ENCODE measurements around the gene RIOX2.

The RIOX2 gene

DNA sequence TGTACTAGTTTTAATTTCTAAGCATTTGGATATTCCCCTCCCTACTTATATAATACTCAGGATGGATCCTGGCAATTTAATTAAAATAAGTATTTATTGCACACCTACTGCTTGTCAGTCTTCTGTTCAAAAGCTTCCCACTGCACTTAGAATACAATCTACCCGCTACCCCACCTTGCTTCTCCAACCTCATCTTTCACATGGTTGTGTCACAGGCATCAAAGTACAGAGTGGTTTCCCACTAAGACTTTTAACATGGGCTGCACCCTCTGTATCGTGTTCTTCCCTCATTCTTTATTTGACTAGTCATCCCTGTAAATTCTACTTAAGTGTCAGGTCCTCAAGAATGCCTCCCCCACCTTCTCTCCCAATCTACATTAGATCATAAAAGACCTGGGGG, 35.0 kb downstream of the RIOX2 start:
- Histone ChIP-seq H3K18ac (ENCODE audit: low read length) (no peak overlapping the region), H2AK5ac (ENCODE audit: low read length) (no peak overlapping the region), H2BK12ac (ENCODE audit: low read length) (no peak overlapping the region), H4K91ac (ENCODE audit: low read depth, low read length) (no peak overlapping the region), H4K12ac (ENCODE audit: low read depth, low read length) (no peak overlapping the region), H3K79me2 (ENCODE audit: control insufficient read depth, insufficient read depth, low read length, poor library complexity) (no peaks in the 10 kb centered on the region), H3K27ac (ENCODE audit: low read depth, low read length) (no peak overlapping the region), H3K4me2 (ENCODE audit: low read length) (no peak overlapping the region), H2AFZ (ENCODE audit: insufficient read depth, low read length, poor library complexity) (no peak overlapping the region), H3K79me1 (ENCODE audit: low read length) (no peaks in the 10 kb centered on the region), H3K27me3 (ENCODE audit: insufficient read depth, low read length) (no peaks in the 10 kb centered on the region), H3K9ac (ENCODE audit: low read length) (no peak overlapping the region), H2BK5ac (ENCODE audit: low read depth, low read length, poor library complexity) (no peak overlapping the region), H4K8ac (ENCODE audit: low read depth, low read length) (no peak overlapping the region), H3K9me3 (ENCODE audit: insufficient read depth, low read depth, low read length) (no peaks in the 10 kb centered on the region), H3K4ac (ENCODE audit: low read depth, low read length) (no peak overlapping the region), H3K36me3 (ENCODE audit: control insufficient read depth in 1 of 2, insufficient read depth in 2 of 2, low read length in 2 of 2) (peaks cover 0 to 2% of the 10 kb centered on the region in 2 experiments), H3K4me1 (ENCODE audit: control insufficient read depth in 1 of 2, insufficient read depth in 2 of 2, low read length in 2 of 2) (no peaks in the 10 kb centered on the region), H2BK120ac (ENCODE audit: insufficient read depth, low read length, poor library complexity) (no peak overlapping the region), H3K23ac (ENCODE audit: low read length) (no peak overlapping the region), H3K4me3 (ENCODE audit: low read depth, low read length) (no peak overlapping the region), H3K14ac (ENCODE audit: low read length) (no peak overlapping the region)
- no peak for DNase-seq
- no CpG with 5 or more reads among the region's 2 CpGs for WGBS (ENCODE audit: extremely low coverage, insufficient coverage, insufficient read length)

DNA sequence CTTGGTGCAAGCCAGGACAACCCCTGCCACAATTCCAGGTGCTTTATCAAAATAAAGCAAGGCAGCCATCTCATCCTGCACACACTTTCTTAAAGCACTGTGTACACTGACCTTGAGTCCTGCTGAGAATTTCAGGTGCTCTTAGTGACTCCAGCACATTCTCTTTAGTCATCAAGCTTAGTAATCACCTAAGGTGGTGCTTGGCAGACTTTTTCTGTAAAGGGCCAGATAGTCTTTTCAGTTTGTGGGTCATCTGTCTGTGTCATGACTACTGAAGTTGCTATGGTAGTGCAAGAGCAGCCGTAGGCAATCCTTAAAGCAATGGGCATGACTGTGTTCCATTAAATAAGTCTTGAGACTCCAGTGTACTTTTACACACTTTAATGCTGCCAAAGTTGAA, 36.4 kb downstream of the RIOX2 start:
- no peaks in the 10 kb centered on the region for H3K79me2 ChIP-seq (ENCODE audit: control insufficient read depth, insufficient read depth, low read length, poor library complexity)
- H2BK5ac ChIP-seq (ENCODE audit: low read depth, low read length, poor library complexity), result no peak overlapping the region
- no peak overlapping the region for H3K9ac ChIP-seq (ENCODE audit: low read length)
- no peak overlapping the region for H3K18ac ChIP-seq (ENCODE audit: low read length)
- no peaks in the 10 kb centered on the region for H3K4me1 ChIP-seq (ENCODE audit: control insufficient read depth in 1 of 2, insufficient read depth in 2 of 2, low read length in 2 of 2)
- H3K4ac ChIP-seq (ENCODE audit: low read depth, low read length), result no peak overlapping the region
- DNase-seq, result no peak
- no peak overlapping the region for H4K12ac ChIP-seq (ENCODE audit: low read depth, low read length)
- H2AFZ ChIP-seq (ENCODE audit: insufficient read depth, low read length, poor library complexity), result no peak overlapping the region
- H3K36me3 ChIP-seq (ENCODE audit: control insufficient read depth in 1 of 2, insufficient read depth in 2 of 2, low read length in 2 of 2), result peaks cover 0 to 2% of the 10 kb centered on the region in 2 experiments
- no peaks in the 10 kb centered on the region for H3K27me3 ChIP-seq (ENCODE audit: insufficient read depth, low read length)
- H2BK120ac ChIP-seq (ENCODE audit: insufficient read depth, low read length, poor library complexity), result no peak overlapping the region
- H4K91ac ChIP-seq (ENCODE audit: low read depth, low read length), result no peak overlapping the region
- H3K4me3 ChIP-seq (ENCODE audit: low read depth, low read length), result no peak overlapping the region
- no peak overlapping the region for H2BK12ac ChIP-seq (ENCODE audit: low read length)
- H3K4me2 ChIP-seq (ENCODE audit: low read length), result no peak overlapping the region
- no CpG with 5 or more reads among the region's 1 CpG for WGBS (ENCODE audit: extremely low coverage, insufficient coverage, insufficient read length)
- H3K23ac ChIP-seq (ENCODE audit: low read length), result no peak overlapping the region
- H3K9me3 ChIP-seq (ENCODE audit: insufficient read depth, low read depth, low read length), result no peaks in the 10 kb centered on the region
- no peaks in the 10 kb centered on the region for H3K79me1 ChIP-seq (ENCODE audit: low read length)
- no peak overlapping the region for H4K8ac ChIP-seq (ENCODE audit: low read depth, low read length)
- no peak overlapping the region for H2AK5ac ChIP-seq (ENCODE audit: low read length)
- no peak overlapping the region for H3K27ac ChIP-seq (ENCODE audit: low read depth, low read length)
- no peak overlapping the region for H3K14ac ChIP-seq (ENCODE audit: low read length)

DNA sequence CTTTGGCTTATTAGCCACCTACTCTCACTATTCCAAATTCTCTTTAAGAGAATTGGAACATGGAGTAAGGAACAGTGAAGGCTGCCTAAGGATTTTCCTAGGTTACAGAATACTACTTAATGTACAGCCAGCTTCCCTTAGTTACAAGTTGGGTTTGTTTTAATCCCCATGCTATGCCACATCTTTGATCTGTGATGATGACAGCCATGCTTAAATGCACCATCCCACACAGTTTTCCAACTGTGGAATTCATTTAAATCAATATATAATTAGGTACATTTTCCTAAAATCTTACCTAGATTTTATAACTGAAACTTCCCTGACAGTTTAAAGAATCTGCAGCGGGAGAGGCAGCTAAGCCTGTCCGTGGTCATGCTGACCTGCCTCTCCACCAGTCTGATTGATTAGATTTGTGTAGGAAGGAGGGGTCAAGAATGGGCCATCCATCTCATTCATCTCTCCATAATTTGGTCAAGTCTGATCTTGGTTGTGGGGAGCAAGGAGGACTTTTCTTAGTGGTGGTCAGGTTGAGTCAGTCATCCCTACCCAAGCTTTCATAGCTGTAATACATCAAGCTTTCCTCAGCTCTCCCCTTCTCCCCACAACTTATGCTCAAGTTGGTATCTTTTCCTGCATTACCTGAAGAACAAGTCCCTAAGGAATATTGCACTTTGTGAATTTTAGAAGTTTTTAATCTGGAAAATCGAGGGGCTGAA, 37.1 kb downstream of the RIOX2 start:
- H2BK5ac ChIP-seq (ENCODE audit: low read depth, low read length, poor library complexity), result no peak overlapping the region
- no CpG with 5 or more reads among the region's 3 CpGs for whole genome bisulfite sequencing (ENCODE audit: extremely low coverage, insufficient coverage, insufficient read length)
- H3K79me2 ChIP-seq (ENCODE audit: control insufficient read depth, insufficient read depth, low read length, poor library complexity), result no peaks in the 10 kb centered on the region
- no peak overlapping the region for H4K91ac ChIP-seq (ENCODE audit: low read depth, low read length)
- no peak overlapping the region for H2AFZ ChIP-seq (ENCODE audit: insufficient read depth, low read length, poor library complexity)
- H2BK120ac ChIP-seq (ENCODE audit: insufficient read depth, low read length, poor library complexity), result no peak overlapping the region
- H3K27ac ChIP-seq (ENCODE audit: low read depth, low read length), result no peak overlapping the region
- no peak overlapping the region for H2BK12ac ChIP-seq (ENCODE audit: low read length)
- H3K79me1 ChIP-seq (ENCODE audit: low read length), result no peaks in the 10 kb centered on the region
- no peak overlapping the region for H3K4me3 ChIP-seq (ENCODE audit: low read depth, low read length)
- no peak overlapping the region for H3K4ac ChIP-seq (ENCODE audit: low read depth, low read length)
- H3K9ac ChIP-seq (ENCODE audit: low read length), result no peak overlapping the region
- no peak overlapping the region for H3K4me2 ChIP-seq (ENCODE audit: low read length)
- no peak overlapping the region for H3K18ac ChIP-seq (ENCODE audit: low read length)
- H2AK5ac ChIP-seq (ENCODE audit: low read length), result no peak overlapping the region
- peaks cover 0 to 2% of the 10 kb centered on the region in 2 experiments for H3K36me3 ChIP-seq (ENCODE audit: control insufficient read depth in 1 of 2, insufficient read depth in 2 of 2, low read length in 2 of 2)
- H3K14ac ChIP-seq (ENCODE audit: low read length), result no peak overlapping the region
- no peak overlapping the region for H3K23ac ChIP-seq (ENCODE audit: low read length)
- no peaks in the 10 kb centered on the region for H3K27me3 ChIP-seq (ENCODE audit: insufficient read depth, low read length)
- DNase-seq, result no peak
- no peak overlapping the region for H4K12ac ChIP-seq (ENCODE audit: low read depth, low read length)
- no peaks in the 10 kb centered on the region for H3K9me3 ChIP-seq (ENCODE audit: insufficient read depth, low read depth, low read length)
- H3K4me1 ChIP-seq (ENCODE audit: control insufficient read depth in 1 of 2, insufficient read depth in 2 of 2, low read length in 2 of 2), result no peaks in the 10 kb centered on the region
- H4K8ac ChIP-seq (ENCODE audit: low read depth, low read length), result no peak overlapping the region

DNA sequence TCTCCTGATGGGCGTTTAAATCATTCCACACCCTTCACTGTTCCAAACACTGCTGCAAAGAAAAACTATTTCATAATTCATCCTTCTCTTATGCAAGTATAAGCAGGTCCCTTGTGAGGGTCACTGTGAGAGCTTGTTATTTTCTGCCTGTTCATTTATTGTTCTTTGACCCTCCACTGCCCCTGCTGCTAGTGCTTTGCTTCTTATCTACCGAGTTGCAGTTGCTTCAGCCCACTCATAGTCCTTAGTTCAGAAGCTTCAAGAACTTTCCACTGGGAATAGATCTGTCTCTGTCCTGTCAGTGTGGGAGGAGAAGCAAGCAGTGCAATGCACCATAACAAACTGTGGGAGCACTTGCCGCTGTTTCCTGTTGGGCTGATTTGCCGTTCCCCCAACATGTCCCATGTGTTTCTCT, 39.8 kb downstream of the RIOX2 start:
- Histone ChIP-seq H4K8ac (ENCODE audit: low read depth, low read length) (no peak overlapping the region), H3K4me3 (ENCODE audit: low read depth, low read length) (no peak overlapping the region), H2AFZ (ENCODE audit: insufficient read depth, low read length, poor library complexity) (no peak overlapping the region), H3K27ac (ENCODE audit: low read depth, low read length) (no peak overlapping the region), H3K4ac (ENCODE audit: low read depth, low read length) (no peak overlapping the region), H3K9ac (ENCODE audit: low read length) (no peak overlapping the region), H3K79me1 (ENCODE audit: low read length) (no peaks in the 10 kb centered on the region), H3K9me3 (ENCODE audit: insufficient read depth, low read depth, low read length) (no peaks in the 10 kb centered on the region), H4K91ac (ENCODE audit: low read depth, low read length) (no peak overlapping the region), H3K23ac (ENCODE audit: low read length) (no peak overlapping the region), H3K14ac (ENCODE audit: low read length) (no peak overlapping the region), H3K79me2 (ENCODE audit: control insufficient read depth, insufficient read depth, low read length, poor library complexity) (no peaks in the 10 kb centered on the region), H3K36me3 (ENCODE audit: control insufficient read depth in 1 of 2, insufficient read depth in 2 of 2, low read length in 2 of 2) (peaks cover 0 to 2% of the 10 kb centered on the region in 2 experiments), H3K4me2 (ENCODE audit: low read length) (no peak overlapping the region), H2BK5ac (ENCODE audit: low read depth, low read length, poor library complexity) (no peak overlapping the region), H3K4me1 (ENCODE audit: control insufficient read depth in 1 of 2, insufficient read depth in 2 of 2, low read length in 2 of 2) (no peaks in the 10 kb centered on the region), H2BK12ac (ENCODE audit: low read length) (no peak overlapping the region), H4K12ac (ENCODE audit: low read depth, low read length) (no peak overlapping the region), H3K27me3 (ENCODE audit: insufficient read depth, low read length) (no peaks in the 10 kb centered on the region), H2BK120ac (ENCODE audit: insufficient read depth, low read length, poor library complexity) (no peak overlapping the region), H3K18ac (ENCODE audit: low read length) (no peak overlapping the region), H2AK5ac (ENCODE audit: low read length) (no peak overlapping the region)
- WGBS (ENCODE audit: extremely low coverage, insufficient coverage, insufficient read length), result no CpG with 5 or more reads among the region's 4 CpGs
- no peak for DNase-seq

All from trophoblast cell (in vitro differentiated cells and primary cell).